Measurements from ENCODE around the gene ZNF318.

DNA sequence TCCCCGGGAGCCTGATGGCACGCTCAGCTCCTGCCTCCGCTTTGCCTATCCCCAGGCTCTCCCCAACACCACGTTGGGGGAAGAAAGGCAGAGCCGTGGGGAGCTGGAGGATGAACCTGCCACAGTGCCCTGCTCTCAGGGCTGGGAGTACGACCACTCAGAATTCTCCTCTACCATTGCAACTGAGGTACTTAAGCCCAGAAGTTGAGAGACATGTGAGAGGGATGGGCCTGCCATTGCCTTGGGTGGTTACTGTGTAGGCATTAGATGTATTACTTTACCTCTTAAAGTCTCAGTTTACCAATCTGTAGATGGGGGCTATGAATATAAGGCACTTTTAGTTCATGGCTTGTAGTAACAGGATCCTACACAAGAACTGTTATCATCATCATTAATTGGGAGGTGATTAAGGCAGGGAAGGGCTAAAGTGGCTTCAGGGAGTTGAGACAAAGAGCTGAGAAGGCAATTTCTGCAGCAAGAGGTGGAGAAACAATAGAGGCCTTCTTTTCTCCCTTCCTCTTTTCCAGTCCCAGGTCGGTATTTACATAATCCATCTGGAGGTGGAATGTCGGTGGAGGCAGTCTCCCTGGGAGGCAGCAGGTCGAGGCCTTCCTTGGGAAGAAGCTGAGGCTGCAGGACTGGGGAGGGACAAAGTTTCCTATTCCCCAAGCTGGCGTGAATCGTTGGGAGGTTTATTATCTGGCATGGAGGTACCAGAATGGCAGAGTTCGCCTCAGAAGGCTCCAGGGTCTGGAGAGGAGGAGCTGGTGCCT, 70.7 kb downstream of the ZNF318 start:
- TF ChIP-seq, protein P1, sequence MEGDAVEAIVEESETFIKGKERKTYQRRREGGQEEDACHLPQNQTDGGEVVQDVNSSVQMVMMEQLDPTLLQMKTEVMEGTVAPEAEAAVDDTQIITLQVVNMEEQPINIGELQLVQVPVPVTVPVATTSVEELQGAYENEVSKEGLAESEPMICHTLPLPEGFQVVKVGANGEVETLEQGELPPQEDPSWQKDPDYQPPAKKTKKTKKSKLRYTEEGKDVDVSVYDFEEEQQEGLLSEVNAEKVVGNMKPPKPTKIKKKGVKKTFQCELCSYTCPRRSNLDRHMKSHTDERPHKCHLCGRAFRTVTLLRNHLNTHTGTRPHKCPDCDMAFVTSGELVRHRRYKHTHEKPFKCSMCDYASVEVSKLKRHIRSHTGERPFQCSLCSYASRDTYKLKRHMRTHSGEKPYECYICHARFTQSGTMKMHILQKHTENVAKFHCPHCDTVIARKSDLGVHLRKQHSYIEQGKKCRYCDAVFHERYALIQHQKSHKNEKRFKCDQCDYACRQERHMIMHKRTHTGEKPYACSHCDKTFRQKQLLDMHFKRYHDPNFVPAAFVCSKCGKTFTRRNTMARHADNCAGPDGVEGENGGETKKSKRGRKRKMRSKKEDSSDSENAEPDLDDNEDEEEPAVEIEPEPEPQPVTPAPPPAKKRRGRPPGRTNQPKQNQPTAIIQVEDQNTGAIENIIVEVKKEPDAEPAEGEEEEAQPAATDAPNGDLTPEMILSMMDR (conservative IDR thresholded peaks at IDR 0.05; ENCODE audit: low read depth, low read length), result no peak
- no peak for TF ChIP-seq EZH2 (IDR thresholded peaks at IDR 0.05; ENCODE audit: borderline replicate concordance, low read depth, low read length, poor library complexity, severe bottlenecking)

Measured in A673 (cell line).